Dedifferentiated amniotic fluid mesenchymal stem cell (primary cell): ENCODE measurements around the gene CCL11.
A peak's percentile ranks its signal among the peaks of the same experiment; 100 is the strongest.

Experiments
- DNase-seq: peaks from one replicate; pipeline ENCODE4 v3.0.0-alpha.2; 2016; ENCODE audit errors: extremely low spot score

The CCL11 gene

DNA sequence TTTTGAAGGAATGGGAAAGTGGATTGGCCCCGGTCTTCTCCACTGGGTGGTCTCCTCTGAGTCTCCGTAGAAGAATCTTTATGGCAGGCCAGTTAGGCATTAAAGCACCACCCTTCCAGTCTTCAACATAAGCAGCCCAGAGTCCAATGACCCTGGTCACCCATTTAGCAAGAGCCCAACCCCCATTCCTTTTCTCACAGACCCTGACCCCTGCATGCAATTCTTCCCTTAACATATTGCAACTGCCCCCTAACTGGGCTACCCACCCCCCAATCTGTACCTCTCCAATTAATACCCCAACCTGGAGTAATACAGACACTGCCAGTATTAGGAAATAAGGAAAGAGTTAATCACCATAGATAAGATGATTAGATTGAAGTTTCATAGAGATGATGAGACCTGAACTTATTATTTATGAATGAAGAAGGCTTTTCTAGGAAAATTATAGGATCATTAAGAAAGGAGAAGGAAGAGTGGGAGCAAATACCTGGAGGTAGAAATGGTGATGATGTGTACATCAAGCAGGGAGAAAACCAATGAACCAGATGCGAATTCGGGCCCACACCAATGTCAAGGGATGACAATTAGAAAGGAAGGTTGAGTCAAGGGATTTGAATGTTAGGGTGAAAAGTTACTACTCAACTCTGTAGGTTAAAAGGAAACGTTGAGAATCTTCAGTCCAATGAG, 28.1 kb upstream of the CCL11 start:
- DNase-seq, result no peak

DNA sequence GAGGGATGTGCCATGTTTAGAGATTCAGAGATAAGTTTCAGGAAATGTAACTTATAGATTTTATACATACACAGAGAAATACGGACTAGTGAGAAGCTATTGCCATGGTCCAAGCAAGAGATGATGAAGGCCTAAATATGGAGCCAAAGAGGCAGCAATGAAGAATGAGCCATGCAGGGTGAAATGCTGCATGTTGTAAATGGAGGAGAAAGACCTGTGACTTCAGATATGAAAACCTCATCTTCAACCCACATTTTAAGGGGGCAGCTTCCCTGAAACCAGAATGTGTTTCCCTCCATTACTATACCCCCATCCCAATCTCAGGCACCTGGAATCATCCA, 27.6 kb upstream of the CCL11 start:
- DNase-seq, result no peak

DNA sequence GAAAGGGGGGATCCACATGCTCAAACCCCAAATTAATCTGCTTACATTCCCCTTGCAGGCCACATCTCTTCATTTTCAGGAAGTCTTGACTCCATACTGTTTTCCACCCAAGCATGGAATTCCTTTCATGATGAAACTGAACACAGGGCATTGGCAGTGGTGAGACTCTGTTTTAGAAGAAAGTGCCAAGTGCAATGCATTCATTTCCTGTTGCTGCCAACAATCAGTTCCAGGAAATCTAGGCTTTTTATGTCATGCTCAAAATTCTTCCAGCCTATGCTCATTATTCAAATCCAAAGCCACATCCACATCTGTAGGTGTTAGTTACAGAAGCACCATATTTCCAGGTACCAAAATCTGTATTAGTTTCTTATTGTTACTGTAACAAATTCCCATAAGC, 26.4 kb upstream of the CCL11 start:
- DNase-seq, result peak; percentile 45

DNA sequence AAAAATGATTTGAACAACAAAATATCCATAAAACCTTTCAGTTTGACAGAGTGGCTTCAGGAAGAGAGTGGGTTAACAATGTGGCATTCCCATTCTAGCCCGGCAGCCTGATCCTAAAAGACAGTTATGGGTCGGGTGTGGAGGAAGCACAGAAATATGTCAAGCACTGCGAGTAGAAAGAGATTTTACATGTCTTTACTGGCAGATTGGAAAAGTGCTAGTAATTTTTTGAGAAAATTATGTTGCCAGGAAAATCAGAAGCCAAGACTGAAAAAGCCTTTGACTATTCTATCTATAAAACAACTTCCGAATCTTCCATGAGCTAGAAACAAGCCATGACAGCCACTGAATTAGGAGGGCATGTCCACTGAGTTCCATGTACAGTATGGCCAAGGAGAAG, 24.7 kb upstream of the CCL11 start:
- no peak for DNase-seq

DNA sequence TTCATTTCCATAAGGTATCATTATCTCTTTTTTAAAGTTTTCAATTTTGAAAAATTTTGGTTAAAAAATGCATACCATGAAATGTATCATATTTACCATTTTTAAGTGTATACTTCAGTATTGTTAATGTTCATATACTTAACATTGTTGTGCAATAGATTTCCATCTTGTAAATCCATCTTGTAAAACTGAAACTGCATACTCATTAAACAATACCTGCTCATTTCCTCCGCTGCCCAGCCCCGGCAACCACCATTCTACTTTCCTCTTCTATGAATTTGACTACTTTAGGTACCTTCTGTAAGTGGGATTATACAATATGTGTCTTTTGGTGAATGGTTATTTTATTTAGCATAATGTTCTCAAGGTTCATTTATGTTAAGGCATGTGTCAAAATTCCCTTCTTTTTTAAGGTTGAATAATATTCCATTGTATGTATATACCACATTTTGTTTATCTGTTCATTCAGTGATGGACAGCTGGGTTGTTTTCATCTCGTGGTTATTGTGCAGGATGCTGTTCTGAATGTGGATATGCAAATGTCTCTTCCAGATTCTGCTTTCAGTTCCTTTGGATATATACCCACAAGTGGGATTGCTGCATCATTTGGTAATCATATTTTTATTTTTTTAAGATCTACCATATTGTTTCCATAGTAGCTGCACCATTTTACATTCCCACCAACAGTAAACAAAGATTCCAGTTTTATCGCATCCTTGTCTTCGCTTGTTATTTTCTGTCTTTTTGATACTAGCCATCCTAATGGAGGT, 23.8 kb upstream of the CCL11 start:
- DNase-seq, result no peak

DNA sequence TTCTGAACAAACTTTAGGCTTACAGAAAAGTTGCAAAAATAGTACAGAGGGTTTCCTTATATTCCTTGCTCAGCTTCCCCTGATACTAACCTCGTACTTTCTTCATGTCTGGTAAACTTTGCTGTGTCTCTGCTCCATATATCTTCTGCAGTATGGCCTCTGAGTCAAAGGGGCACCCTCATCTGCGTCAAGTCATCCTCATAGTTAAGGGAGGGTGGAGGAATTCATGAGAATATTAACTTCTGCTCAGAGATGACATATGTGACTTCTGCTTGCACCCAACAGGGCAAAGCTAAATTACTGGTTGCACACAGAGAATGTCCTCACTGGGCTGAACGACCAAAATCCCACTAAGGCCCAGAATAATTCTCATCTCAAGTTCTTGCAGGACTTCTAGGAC, 19.8 kb upstream of the CCL11 start:
- no peak for DNase-seq

DNA sequence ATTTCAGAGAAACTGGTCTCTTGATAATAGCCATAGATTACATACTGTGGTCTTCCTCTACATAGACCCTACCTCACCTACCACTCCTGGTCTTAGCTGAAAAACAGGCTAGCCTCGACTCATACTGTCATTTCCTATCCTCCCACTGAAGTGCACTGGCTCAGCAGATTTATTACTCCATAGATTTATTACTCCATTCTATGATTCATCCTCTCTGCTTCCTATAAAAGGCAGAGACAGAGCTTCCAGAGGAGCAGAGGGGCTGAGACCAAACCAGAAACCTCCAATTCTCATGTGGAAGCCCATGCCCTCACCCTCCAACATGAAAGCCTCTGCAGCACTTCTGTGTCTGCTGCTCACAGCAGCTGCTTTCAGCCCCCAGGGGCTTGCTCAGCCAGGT, 15.6 kb upstream of the CCL11 start, which contains the start of gene CCL7:
Gene CCL7, plus strand, starts transcription at position 253 of the 400 bp plus-strand sequence. Its CDS starts 70 bp downstream, at position 323.
- DNase-seq, result no peak

DNA sequence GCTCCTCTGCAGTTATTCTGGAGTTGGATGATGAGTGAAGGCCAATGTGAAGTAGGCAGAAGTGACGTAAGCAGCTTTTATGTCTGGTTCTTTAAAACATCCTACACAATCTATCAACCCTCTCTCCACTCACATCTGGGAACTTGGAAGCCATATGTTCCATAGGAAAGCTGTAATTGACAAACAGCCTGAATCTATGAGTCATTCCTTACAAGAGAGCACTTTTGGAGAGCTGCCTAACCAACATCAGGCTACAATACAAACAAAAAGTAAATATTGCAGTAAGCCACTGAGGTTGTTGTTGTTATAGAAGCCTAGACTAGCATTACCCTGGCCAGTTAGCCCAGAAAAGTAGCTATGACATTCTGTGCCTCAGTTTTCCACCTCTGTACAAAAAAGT, 9.7 kb upstream of the CCL11 start:
- peak; percentile 74 for DNase-seq

DNA sequence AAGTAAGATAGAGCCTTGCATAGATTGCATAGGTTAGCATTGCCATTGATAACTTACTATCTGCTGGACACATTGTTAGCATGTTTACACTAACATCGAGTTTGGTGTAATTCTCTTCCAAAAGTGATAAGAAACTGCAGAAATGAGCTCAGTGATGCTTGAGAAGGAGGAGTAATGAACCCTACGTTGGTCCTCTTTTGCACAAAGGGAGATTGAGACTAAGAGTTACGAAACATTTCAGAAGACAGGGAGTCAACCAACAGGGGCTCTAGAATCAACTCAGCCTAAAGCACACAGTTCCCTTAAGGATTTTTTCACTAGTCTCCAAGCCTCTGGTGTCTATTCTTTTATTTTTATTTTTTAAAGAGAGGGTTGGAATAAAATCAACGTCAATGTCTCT, 8.7 kb upstream of the CCL11 start:
- DNase-seq, result no peak

DNA sequence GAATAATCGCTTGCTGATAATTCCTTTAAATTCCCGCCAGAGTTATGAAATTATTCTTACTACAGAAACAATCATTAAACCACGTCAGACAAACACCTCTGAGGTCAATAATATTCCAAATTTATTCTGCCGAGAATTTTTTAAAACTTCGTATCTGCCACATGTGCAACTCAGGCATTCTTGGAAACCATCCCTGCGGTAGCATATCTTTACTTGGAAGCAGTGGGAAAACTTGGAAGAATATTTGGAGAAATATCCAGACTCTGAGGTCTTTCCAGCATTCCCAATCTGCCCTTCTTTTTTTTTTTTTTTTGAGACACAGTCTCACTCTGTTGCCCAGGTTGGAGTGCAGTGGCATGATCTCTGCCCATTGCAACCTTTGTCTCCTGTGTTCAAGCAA, 2.0 kb upstream of the CCL11 start:
- DNase-seq, result no peak

DNA sequence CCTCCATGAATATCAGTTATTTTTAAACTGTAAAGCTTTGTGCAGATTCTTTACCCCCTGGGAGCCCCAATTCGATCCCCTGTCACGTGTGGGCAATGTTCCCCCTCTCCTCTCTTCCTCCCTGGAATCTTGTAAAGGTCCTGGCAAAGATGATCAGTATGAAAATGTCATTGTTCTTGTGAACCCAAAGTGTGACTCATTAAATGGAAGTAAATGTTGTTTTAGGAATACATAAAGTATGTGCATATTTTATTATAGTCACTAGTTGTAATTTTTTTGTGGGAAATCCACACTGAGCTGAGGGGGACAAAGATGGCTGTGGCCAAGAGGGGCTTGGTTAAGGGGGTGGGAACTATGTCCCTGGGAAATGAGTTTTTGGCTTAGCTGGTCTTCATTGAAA, 2.3 kb downstream of the CCL11 start:
- DNase-seq, result no peak

DNA sequence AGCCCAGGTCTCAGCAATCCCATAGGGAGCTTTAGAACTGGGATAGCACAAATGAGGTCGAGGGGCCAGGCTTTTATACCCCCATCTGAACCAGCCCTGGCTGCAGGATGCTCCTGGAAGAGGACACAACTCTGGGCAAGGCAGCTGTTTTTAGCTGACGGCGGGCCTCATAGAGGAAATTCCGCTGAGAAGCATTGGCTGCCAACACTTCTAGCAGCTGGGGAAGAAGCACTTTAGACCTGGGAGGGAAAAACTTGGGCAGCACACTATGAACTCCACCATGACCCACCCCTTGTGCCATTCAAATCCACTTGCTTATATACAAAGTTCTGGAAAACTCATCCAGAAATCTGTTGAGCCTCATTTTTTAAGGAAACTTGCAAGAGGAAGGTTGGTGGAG, 5.0 kb downstream of the CCL11 start:
- no peak for DNase-seq

DNA sequence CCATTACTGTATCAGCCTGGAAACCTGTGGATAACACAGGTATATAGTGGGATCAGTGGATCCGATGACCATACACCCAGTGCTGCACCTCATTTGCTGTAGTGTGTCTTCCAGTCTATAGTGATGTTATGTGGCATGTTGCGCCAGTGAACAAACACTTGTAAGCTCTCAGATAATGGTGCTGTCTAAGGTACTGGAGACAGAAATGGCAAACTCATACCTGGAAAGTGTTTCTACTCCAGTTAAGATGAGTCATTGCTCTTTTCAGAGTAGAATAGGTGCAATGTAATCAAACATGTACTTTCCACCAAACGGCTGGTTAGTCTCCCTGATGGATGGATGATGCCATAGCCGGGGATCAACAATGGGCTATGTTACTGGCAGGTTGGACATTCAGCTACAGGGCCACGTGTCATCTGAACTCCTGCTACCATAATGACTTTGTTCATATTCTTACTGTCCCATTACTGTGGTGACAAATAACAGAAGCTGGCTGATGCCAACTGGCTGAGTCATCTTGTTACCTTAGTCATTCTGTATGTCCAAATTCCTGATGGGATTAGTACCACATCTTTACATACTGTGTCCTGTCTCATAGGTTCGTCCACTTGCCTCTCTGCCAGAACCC, 6.3 kb downstream of the CCL11 start:
- no peak for DNase-seq

DNA sequence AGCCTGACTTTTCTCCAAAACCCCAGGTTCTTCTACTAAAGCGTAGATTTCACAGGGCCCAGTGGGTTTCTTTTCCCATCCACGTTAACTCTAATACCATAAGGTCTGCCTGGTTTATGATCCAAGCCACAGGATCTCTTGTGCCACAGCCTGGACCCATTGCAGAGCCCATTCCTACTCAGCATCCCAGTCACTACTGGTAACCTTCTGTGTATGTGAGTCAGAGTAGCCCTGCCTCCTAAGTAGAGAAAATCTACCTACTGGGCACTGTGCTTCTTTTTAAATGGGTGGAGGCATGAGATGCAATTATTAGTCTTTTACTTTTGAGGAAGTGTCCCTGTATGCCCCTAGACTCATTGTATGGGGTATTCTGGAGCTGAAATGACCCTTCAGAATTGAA, 13.5 kb downstream of the CCL11 start:
- no peak for DNase-seq

DNA sequence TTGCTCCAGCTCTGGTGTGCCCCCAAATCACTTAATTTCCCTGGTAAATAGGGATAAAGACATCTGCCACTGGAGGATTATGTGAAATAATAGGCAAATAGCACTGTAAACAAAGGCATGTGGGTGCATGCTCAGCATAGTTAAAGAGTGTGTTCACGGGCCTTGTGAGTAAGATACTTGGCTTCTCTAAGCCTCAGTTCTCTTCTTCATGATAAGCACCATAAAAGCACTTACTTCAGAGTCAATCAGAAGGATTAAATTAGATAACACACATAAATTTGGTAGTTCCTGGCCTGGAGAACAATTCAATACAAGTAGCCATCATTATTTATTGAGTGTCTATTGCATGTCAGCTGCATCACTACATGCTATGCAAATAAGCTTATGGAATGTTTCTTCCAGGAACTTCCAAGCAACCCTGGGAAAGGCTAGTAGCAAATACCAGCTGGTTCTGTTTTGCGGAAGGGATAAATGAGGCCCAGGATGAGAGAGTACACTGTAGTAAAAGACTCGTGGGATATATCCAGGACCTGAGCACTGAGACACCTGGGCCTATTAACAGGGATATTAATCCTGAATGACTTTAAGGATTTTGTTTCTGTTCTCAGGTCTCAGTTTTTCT, 14.5 kb downstream of the CCL11 start:
- DNase-seq, result peak; percentile 34

DNA sequence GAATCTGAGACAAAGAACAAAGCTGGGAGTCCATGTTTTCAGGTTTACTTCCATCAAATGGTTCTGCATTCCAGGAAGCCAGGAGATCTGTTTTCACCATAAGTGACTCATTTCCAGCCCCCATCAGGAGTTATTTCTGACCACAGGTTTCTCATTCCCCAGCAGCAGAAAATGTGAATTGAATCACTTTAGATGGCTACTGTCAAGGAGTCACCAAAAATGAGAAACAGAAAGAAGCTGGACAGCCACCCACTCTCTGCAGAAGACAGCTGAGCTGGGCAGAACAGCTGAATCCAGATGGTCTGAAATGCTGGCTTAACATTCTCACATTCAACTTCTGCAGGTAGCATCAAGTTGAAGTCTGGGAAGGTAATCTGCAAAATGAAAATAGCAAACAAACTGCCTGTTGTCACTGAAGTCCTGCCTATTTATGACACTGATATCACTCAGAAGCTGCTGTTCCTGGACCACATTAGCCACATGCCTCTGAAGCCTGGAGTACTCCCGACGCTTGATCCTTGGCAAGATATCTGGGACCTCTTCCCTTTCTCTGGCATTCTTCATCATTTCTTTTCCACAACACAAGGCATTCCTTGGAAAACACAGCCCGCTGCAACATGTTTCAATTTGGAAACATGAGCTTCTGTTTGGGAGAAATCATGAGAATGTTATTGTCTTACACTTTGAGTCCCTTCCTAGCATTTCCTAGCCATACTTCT, 15.3 kb downstream of the CCL11 start:
- no peak for DNase-seq

DNA sequence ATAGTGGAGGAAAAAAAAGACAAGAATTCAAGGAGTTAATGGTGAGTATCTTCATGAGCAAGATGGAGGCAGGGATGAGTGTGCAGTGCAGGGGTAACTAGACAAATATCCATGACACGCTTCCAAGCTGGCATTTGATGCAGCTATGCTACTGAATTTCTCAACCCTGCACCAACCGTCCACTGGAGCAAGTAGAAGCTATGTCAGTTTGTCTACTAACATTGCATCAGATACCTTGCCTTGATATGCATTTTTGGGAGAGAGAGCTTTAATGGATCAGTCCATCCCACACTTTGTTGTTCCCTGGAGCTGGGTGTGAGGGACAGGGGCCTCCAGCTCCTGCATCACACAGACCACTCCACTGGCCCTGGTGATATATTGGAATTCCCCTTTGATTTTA, 16.4 kb downstream of the CCL11 start:
- no peak for DNase-seq

DNA sequence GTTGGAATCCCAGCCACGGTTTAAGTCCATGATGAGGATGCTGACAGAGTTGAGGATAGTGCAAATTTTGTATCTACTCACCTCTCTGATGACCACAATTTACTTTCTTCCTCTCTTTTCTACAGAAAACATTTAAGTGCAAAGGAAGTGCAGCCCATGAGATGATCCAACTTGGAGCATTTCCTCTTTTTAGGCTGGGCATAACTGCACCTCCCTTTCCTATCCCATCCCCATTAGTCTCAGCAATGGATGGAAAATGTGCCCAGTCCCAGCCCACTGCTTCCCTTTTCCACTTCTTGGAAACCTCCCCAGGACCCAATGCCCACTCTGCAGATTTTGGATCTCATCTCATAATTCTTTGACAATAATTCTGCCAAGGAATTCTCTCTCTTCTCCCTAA, 17.1 kb downstream of the CCL11 start:
- no peak for DNase-seq

DNA sequence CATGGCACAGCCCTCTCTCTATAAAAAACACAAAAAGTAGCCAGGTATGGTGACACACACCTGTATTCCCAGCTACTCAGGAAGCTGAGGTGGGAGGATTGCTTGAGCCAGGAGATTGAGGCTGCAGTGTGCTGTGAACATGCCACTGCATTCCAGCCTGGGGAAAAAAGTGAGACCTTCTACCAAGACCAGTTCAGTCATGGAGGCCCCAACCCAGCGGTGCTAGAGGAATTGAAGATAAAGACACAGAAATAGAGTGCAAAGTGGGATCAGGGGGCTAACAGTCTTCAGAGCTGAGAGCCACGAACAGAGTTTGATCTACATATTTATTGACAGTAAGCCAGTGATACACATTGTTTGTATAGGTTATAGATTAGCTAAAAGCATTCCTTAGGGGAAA, 18.1 kb downstream of the CCL11 start:
- no peak for DNase-seq

DNA sequence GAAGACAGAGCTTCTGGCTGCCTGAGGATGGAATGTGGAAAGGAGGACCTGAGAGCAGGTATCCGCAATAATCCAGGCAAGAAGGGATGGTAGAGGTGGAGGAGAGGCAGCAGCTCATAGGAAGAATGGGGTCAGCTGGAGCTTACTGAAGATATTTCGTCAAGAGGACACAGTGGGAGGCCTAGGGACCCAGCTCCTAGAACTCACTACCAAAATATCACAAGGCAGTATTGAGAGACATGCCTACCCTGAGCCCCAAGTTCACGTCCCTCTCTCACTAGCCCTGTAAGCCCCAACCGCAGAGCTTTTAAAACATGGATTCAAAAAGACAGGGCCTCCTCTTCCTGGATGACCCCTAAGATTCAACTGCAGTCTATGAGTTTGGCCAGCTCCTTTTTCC, 19.5 kb downstream of the CCL11 start:
- no peak for DNase-seq

DNA sequence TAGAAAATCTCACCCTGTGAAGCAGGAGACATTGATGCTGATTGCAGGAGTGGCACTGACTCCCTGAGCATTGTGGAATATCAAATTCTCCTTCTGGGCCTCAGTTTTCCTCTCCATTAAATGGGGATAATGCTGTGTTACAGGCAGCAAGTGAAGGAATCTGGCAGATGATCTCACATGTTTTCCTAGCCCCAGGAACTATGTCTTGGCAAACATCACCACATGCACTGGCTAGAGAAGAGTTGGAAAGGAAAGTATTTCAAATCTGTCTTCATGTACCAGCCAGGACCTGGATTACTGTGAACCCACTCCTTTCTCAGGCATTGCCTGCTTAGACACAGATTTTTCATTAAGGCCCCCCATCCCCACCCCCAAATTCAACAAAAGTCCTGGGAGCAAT, 20.1 kb downstream of the CCL11 start:
- no peak for DNase-seq

DNA sequence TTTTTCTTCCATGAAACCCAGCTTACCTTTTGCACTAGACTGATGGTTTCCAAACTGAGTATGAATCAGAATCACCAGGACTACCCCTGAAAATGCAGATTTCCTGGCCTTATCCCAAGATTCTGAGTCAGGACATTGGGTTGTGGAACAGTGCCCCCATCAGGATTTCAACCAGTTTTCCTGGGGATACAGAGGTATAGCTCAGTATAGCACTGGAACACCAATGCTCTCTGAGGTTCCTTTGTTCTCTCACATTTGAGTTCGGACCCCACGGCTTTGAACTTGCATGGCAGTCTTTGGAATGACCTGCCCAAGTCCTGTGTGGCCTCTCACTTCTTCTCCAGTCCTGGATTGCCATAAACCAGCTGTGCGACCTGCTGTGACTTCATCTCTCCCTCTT, 20.9 kb downstream of the CCL11 start:
- DNase-seq, result peak; percentile 26
